H1 (cell line): Measurements from ENCODE around the gene ASTN1. TPM values are rescaled to one million over a fixed set of nuclear protein-coding genes. Genes with fewer than 3 reads are reported as not detected.

ENCODE experiments used
- CTCF ChIA-PET: fragments of 300-600 bp; sonication (Branson Sonifier 250); formaldehyde crosslinking; loops from one replicate; lab custom pipeline; 2021; ENCODE audit not compliant: partially characterized antibody; lab: Charles Lee
- POLR2A ChIA-PET: fragments of 300-600 bp; sonication (Branson Sonifier 250); formaldehyde crosslinking; loops from one replicate; lab custom pipeline; 2021; ENCODE audit warnings: inconsistent platforms; ENCODE audit not compliant: partially characterized antibody; lab: Charles Lee
- DNase-seq, 2 experiments: peaks; one replicate each; pipeline versions ENCODE4 v3.0.0 to v3.0.0-alpha.2; 2010 to 2022; ENCODE audit warnings: low spot score in 2 of 2, low read depth in 1 of 2, mixed read lengths in 1 of 2
- FAIRE-seq: peaks from 2 replicates; lab custom pipeline; 2011; peaks lifted over from hg19 to GRCh38; lab: Jason Lieb, UNC
- H2AFZ ChIP-seq: 2 replicates; pipeline ENCODE4 v1.8.1; 2012; ENCODE audit warnings: low read length, inconsistent platforms
- H2AK5ac ChIP-seq: 2 replicates; pipeline ENCODE4 v1.6.1; 2013; ENCODE audit warnings: low read depth, low read length
- H2BK120ac ChIP-seq: replicated peaks from 2 replicates; pipeline ENCODE3; 2013; ENCODE audit warnings: low read depth, low read length, inconsistent platforms
- H2BK12ac ChIP-seq: 2 replicates; pipeline ENCODE4 v1.6.1; 2013; ENCODE audit warnings: low read depth, low read length
- H2BK15ac ChIP-seq: 2 replicates; pipeline ENCODE4 v1.6.1; 2013; ENCODE audit warnings: low read length
- H2BK20ac ChIP-seq: 2 replicates; pipeline ENCODE4 v1.6.1; 2013; ENCODE audit warnings: low read length
- H2BK5ac ChIP-seq: 2 replicates; pipeline ENCODE4 v1.6.1; 2013; ENCODE audit warnings: low read depth, low read length
- H3K14ac ChIP-seq: 2 replicates; pipeline ENCODE4 v1.6.1; 2013; ENCODE audit warnings: inconsistent platforms; ENCODE audit not compliant: insufficient read length
- H3K18ac ChIP-seq: 2 replicates; pipeline ENCODE4 v1.6.1; 2013; ENCODE audit warnings: low read length; ENCODE audit errors: extremely low read depth
- H3K23ac ChIP-seq: 2 replicates; pipeline ENCODE4 v1.6.1; 2013; ENCODE audit warnings: inconsistent platforms; ENCODE audit not compliant: insufficient read length
- H3K23me2 ChIP-seq: 2 replicates; pipeline ENCODE4 v1.6.1; 2013; ENCODE audit warnings: low read depth, low read length
- H3K27ac ChIP-seq: 2 replicates; pipeline ENCODE4 v1.6.1; 2011; ENCODE audit warnings: low read depth, low read length, inconsistent platforms
- H3K27me3 ChIP-seq, 4 experiments: replicated peaks in 1 of 4; 1 replicate in 1 of 4; 2 replicates in 3 of 4; pipeline versions ENCODE4 v1.6.1 to v1.8.1; 2011 to 2013; ENCODE audit warnings: low read length in 3 of 4, mild to moderate bottlenecking in 3 of 4, inconsistent platforms in 2 of 4, mixed read lengths in 2 of 4, moderate library complexity in 1 of 4; ENCODE audit not compliant: control insufficient read depth in 3 of 4, insufficient read depth in 3 of 4; ENCODE audit errors: extremely low read depth in 1 of 4
- H3K36me3 ChIP-seq, 4 experiments: 2 replicates each; pipeline versions ENCODE4 v1.6.1 to v1.8.1; 2011 to 2013; ENCODE audit warnings: mild to moderate bottlenecking in 4 of 4, low read length in 3 of 4, moderate library complexity in 2 of 4, control low read depth in 1 of 4, inconsistent platforms in 1 of 4; ENCODE audit not compliant: insufficient read depth in 4 of 4, control insufficient read depth in 2 of 4
- H3K4ac ChIP-seq: replicated peaks from 2 replicates; pipeline ENCODE3; 2013; ENCODE audit warnings: low read length, low read depth, mixed read lengths, inconsistent platforms; ENCODE audit not compliant: insufficient read length
- H3K4me1 ChIP-seq, 4 experiments: replicated peaks in 1 of 4; 1 replicate in 1 of 4; 2 replicates in 3 of 4; pipeline versions ENCODE4 v1.6.1 to v1.8.1; 2011 to 2013; ENCODE audit warnings: low read length in 3 of 4, inconsistent platforms in 2 of 4, mixed read lengths in 1 of 4; ENCODE audit not compliant: insufficient read depth in 4 of 4, control insufficient read depth in 3 of 4
- H3K4me2 ChIP-seq, 2 experiments: 2 replicates each; pipeline versions ENCODE4 v1.6.1 to v1.8.1; 2011 to 2013; ENCODE audit warnings: low read depth in 2 of 2, low read length in 2 of 2, control low read depth in 1 of 2, inconsistent platforms in 1 of 2, mild to moderate bottlenecking in 1 of 2; ENCODE audit not compliant: insufficient read depth in 1 of 2
- H3K4me3 ChIP-seq, 4 experiments: fragments of 200-600, 300-600 bp in 1 of 4; sonication (generic), shearing (Covaris generic), sonication (Bioruptor Twin) in 1 of 4; 2 replicates each; pipeline versions ENCODE4 v1.5.1 to v1.8.1; 2011 to 2016; ENCODE audit warnings: low read length in 4 of 4, low read depth in 3 of 4, control low read depth in 2 of 4, inconsistent platforms in 2 of 4, mild to moderate bottlenecking in 2 of 4, mixed read lengths in 1 of 4, moderate library complexity in 1 of 4; ENCODE audit not compliant: insufficient read depth in 2 of 4; ENCODE audit errors: extremely low read depth in 1 of 4
- H3K56ac ChIP-seq: replicated peaks from 2 replicates; pipeline ENCODE3; 2013; ENCODE audit warnings: low read depth, mild to moderate bottlenecking, mixed read lengths, low read length, inconsistent platforms; ENCODE audit not compliant: insufficient read length
- H3K79me1 ChIP-seq: 2 replicates; pipeline ENCODE4 v1.6.1; 2013; ENCODE audit warnings: low read depth, low read length, control low read depth
- H3K79me2 ChIP-seq, 2 experiments: 2 replicates each; pipeline versions ENCODE4 v1.6.1 to v1.8.1; 2012 to 2013; ENCODE audit warnings: low read length in 2 of 2, mild to moderate bottlenecking in 2 of 2, inconsistent platforms in 1 of 2; ENCODE audit not compliant: insufficient read depth in 2 of 2, control insufficient read depth in 1 of 2
- H3K9ac ChIP-seq, 4 experiments: replicated peaks in 1 of 4; 1 replicate in 1 of 4; 2 replicates in 3 of 4; pipeline versions ENCODE4 v1.6.1 to v1.8.1; 2011 to 2013; ENCODE audit warnings: low read depth in 3 of 4, low read length in 3 of 4, control low read depth in 2 of 4, mild to moderate bottlenecking in 2 of 4, moderate library complexity in 2 of 4, inconsistent platforms in 1 of 4; ENCODE audit errors: extremely low read depth in 1 of 4
- H3K9me3 ChIP-seq, 2 experiments: 2 replicates each; pipeline versions ENCODE4 v1.6.1 to v1.8.1; 2012 to 2013; ENCODE audit warnings: mild to moderate bottlenecking in 2 of 2, moderate library complexity in 2 of 2, control low read depth in 1 of 2, inconsistent platforms in 1 of 2, low read depth in 1 of 2, low read length in 1 of 2, mixed read lengths in 1 of 2; ENCODE audit not compliant: insufficient read depth in 2 of 2
- H4K20me1 ChIP-seq, 2 experiments: replicated peaks in 1 of 2; 2 replicates each; pipeline versions ENCODE3 to v1.8.1; 2011 to 2013; ENCODE audit warnings: inconsistent platforms in 2 of 2, low read length in 2 of 2, mild to moderate bottlenecking in 1 of 2; ENCODE audit not compliant: insufficient read depth in 2 of 2, control insufficient read depth in 1 of 2
- H4K5ac ChIP-seq: 2 replicates; pipeline ENCODE4 v1.6.1; 2013; ENCODE audit warnings: low read length, low read depth, mixed read lengths, inconsistent platforms; ENCODE audit not compliant: insufficient read length
- H4K8ac ChIP-seq: 2 replicates; pipeline ENCODE4 v1.8.0; 2013; ENCODE audit warnings: mild to moderate bottlenecking, moderate library complexity, low read length, inconsistent platforms; ENCODE audit not compliant: insufficient read depth; ENCODE audit errors: extremely low read depth
- H4K91ac ChIP-seq: replicated peaks from 2 replicates; pipeline ENCODE3; 2013; ENCODE audit warnings: low read length, mixed read lengths, inconsistent platforms; ENCODE audit not compliant: insufficient read length
- SIN3A ChIP-seq, 2 experiments: IDR thresholded peaks in 1 of 2; conservative IDR thresholded peaks in 1 of 2; 2 replicates each; pipeline ENCODE4 v1.6.1; 2011 to 2012; ENCODE audit warnings: low read length in 2 of 2, improper control_type of control experiment in 1 of 2, low read depth in 1 of 2, mild to moderate bottlenecking in 1 of 2
- WGBS, 2 experiments: shearing (Covaris generic) in 1 of 2; methylation state at CpG; one replicate each; pipeline versions ENCODE4 v1.1.6 to v1.1.7; 2013 to 2015; ENCODE audit warnings: low lambda C conversion rate in 2 of 2, mixed read lengths in 2 of 2, inconsistent platforms in 1 of 2, low coverage in 1 of 2, missing lambda C conversion rate in 1 of 2; ENCODE audit not compliant: insufficient replicate concordance in 2 of 2, insufficient coverage in 1 of 2, insufficient read length in 1 of 2; ENCODE audit errors: extremely low coverage in 1 of 2, missing lambda C conversion rate in 1 of 2; 5-methylcytosine and 5-hydroxymethylcytosine counted together
- polyA plus RNA-seq, 7 experiments: library from polyadenylated mRNA; depleted of rRNA in 3 of 7; stranded (reverse) in 5 of 7; unstranded in 2 of 7; fragments of >200 nt in 5 of 7; fragments of 200-250 nt in 2 of 7; gene quantifications; 1 replicate in 5 of 7; 2 replicates in 1 of 7; 4 replicates in 1 of 7; pipeline versions ENCODE4 v1.2.1 to v1.2.3, GENCODE V29; 2011 to 2013; ENCODE audit warnings: missing spikeins in 2 of 7, mixed read lengths in 2 of 7
- total RNA-seq: library from RNA; stranded (reverse); fragmentation: NEBNext Ultra II Directional; extraction: Animal tissue kit (Norgen Biotek cat#: 25700); gene quantifications from 2 replicates; pipeline ENCODE4 v1.2.1, GENCODE V29; 2021

Gene ASTN1
- total and polyA plus RNA-seq, 2 of the 8 experiments (the other 6 are each of a cell fraction or from before 2014, with no cell fraction given), result 2.9 to 4.1 TPM

GRCh38 chr1:176976225-176976624 is 188.3 kb downstream of the ASTN1 start:
- no peaks in the 10 kb centered on the region for H3K79me1 ChIP-seq
- no peak overlapping the region for H2AK5ac ChIP-seq
- H2BK120ac ChIP-seq, result no peak overlapping the region
- H3K56ac ChIP-seq, result no peak overlapping the region
- FAIRE-seq, result no peak
- no peak overlapping the region for H3K23ac ChIP-seq
- no peak overlapping the region for H3K14ac ChIP-seq
- no peak overlapping the region for H2BK15ac ChIP-seq
- no peak overlapping the region for H3K4ac ChIP-seq
- no peak overlapping the region for H4K5ac ChIP-seq
- no peak overlapping the region for H2BK12ac ChIP-seq
- no peaks in the 10 kb centered on the region for H3K9me3 ChIP-seq
- no peaks in the 10 kb centered on the region for H3K4me1 ChIP-seq
- DNase-seq, result no peak
- H2BK5ac ChIP-seq, result no peak overlapping the region
- no peak overlapping the region for H4K91ac ChIP-seq
- H3K27ac ChIP-seq, result no peak overlapping the region
- H3K4me3 ChIP-seq, result no peak overlapping the region
- ChIA-PET POLR2A (no interaction called here), CTCF (interaction anchor here (0.7 to 2.6 kb wide), 5 partner anchors 21 to 183 kb away, joined by 3 to 12 read pairs (median 3); no protein-coding TSS in a partner anchor)
- no peaks in the 10 kb centered on the region for H3K79me2 ChIP-seq
- H3K4me2 ChIP-seq, result no peak overlapping the region
- no peak overlapping the region for H2AFZ ChIP-seq
- H3K9ac ChIP-seq, result no peak overlapping the region
- no peaks in the 10 kb centered on the region; the same call in 1 of the 2 replicates for H3K23me2 ChIP-seq
- H3K36me3 ChIP-seq, result no peaks in the 10 kb centered on the region
- 62% methylated on average over 4 of the region's 4 CpGs; no CpG with 5 or more reads in 1 of the 2 experiments for WGBS, 2 experiments
- H3K27me3 ChIP-seq, result no peaks in the 10 kb centered on the region
- no peak overlapping the region for H2BK20ac ChIP-seq
- H3K18ac ChIP-seq, result no peak overlapping the region
- H4K20me1 ChIP-seq, result no peaks in the 10 kb centered on the region
- H4K8ac ChIP-seq, result no peak overlapping the region
- no peak for TF ChIP-seq SIN3A (conservative IDR thresholded peaks at IDR 0.05 in 1 of 2, IDR thresholded peaks at IDR 0.05 in 1 of 2; ENCODE audit: low read depth in 1 of 2, low read length in 2 of 2)
